Cortex of kidney (tissue), 1 donor: ENCODE results near the gene CENATAC.
"Not testable (repeated sequence)": the region's sequence is repeated elsewhere in the genome, so short reads cannot be mapped to it uniquely, and the experiment has no call there.

Experiments used
- DNase-seq: peaks from one replicate; lab custom pipeline; 2025; lab: John Stamatoyannopoulos, UW

Gene CENATAC

DNA sequence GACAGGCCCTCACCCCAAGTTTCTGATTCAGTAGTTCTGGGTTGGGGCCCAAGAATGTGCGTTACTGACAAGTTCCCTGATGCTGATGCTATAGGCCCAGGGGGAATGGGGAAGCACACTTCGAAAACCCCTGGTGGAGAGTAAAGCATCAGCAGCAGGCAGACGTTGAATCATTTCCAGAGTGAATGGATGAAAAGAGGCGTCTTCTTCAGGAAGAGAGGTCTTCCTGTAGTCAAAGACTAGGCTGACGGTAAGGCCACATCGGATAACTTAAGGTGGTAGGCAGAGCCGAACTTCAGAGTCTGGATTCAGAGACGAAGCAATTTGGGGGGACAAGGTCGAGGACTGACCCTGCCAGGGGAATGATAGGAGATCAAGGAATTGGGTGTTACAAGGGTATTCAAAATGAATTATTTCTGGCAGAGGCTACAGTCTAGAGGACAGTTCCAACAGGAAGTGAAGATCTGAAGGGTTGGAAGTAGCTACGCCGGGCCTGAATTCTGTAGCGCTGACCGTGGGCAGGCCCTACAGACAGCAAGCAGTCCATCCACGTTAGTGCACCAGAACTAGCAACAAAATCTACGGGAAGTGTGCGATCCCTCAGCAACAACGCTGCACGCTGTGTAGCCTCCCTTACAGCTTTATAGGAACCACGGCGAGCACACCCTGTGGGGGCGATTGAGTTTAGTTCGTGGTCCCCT lies 862 bp upstream of the CENATAC start:
- no peak for DNase-seq

DNA sequence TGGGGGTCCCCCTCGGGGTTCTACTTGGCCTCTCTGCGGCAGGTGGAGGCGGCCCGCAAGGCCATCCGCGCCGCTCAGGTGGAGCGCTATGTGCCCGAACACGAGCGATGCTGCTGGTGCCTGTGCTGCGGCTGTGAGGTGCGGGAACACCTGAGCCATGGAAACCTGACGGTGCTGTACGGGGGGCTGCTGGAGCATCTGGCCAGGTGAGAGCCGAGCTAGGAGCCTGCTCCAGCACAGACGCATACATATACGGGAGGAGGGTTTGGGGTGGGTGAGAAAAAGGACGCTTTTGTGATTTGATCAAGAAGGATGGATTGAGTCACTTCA lies 415 bp downstream of the CENATAC start:
- no peak for DNase-seq

DNA sequence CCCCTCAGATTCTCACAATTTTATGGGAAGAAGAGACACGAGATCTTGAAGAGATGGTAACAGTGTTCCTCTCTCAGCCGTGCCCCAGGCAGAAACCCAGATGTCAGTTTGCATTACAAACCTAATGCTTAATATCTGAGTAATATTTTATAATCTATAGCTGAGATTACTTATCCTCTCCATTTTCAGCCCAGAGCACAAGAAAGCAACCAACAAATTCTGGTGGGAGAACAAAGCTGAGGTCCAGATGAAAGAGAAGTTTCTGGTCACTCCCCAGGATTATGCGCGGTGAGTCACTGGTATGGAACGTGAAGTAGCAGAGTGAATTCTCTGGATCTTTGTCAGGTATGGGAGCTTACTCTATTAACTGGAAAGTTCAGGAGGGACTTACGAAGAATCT lies 884 bp downstream of the CENATAC start:
- DNase-seq = no peak

DNA sequence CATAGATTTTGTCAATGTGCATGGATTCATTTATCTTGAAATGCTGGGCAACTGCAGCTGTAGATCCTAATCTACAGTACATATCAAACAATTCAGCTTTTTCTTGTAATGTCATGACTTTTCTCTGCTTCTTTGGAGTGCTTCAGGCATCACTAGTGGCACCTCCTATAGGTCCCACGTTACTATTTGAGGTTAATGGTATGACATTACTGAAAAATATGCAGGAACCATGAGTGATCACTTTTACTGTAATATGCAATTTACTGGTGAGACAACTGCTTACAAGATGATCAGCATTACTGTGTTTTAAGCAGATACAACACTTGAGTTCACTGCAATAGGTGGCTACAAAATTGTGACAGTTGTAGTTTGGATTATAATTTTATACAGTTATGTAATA lies 3.0 kb downstream of the CENATAC start:
- no peak for DNase-seq

DNA sequence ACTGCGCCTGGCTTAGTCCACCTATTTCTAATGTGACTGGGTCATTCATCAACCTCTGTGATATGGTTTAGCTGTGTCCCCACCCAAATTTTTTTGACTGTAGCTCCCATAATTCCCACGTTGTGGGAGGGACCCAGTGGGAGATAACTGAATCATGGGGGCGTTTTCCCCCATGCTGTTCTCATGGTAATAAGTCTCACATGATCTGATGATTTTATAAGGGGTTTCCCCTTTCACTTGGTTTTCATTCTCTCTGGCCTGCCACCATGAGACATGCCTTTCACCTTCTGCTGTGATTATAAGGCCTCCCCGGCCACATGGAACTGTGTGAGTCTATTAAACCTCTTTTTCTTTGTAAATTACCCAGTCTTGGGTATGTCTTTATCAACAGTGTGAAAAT lies 8.7 kb downstream of the CENATAC start:
- DNase-seq = no peak

DNA sequence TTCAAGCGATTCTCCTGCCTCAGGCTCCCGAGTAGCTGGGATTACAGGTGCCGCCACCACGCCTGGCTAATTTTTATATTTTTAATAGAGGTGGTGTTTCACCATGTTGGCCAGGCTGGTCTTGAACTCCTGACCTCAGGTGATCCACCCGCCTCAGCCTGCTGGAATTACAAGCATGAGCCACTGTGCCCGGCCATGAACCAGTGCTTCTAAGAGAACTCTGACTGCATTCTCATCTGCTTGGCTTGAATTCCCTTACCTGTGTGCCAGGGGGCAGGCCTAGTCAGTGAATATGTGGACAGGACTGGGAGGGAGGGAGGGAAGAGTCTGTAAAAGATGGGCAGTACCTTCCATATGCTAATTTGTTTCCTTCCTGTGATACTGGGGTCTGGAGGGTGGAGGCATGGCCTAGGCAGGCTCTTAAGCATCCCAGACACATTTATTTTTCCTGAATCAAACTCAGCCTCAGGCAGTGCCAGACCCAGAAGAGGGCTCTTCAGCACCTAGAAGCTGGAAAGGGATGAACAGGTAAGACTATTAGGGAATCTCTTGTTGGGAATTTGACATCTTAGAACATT lies 13.6 kb downstream of the CENATAC start:
- DNase-seq = no peak

DNA sequence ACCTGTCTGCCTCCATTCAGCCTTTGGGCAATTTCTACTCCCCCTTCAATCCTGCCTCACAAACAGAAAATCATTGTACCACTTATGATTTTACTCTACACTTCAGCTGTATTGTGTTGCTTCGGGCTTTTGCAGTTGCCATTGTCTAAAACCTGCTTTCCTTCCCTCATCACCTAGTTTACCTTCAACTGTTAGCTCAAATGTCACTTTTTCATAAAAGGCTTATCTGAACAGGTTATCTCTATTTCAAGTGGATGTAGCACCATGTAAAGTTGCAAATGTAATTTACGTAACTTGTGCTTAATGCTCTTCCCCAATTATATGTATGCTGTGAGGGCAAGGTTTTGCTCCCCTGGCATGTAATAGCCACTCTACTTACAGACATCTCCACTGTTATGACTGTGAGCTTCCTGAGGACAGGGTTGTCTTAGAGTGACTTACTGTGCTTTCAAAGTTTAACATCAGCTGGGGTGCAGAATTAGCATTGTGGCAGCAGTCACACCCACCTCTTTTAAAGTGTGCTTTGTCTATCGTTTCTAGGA lies 14.8 kb downstream of the CENATAC start:
- no peak for DNase-seq

DNA sequence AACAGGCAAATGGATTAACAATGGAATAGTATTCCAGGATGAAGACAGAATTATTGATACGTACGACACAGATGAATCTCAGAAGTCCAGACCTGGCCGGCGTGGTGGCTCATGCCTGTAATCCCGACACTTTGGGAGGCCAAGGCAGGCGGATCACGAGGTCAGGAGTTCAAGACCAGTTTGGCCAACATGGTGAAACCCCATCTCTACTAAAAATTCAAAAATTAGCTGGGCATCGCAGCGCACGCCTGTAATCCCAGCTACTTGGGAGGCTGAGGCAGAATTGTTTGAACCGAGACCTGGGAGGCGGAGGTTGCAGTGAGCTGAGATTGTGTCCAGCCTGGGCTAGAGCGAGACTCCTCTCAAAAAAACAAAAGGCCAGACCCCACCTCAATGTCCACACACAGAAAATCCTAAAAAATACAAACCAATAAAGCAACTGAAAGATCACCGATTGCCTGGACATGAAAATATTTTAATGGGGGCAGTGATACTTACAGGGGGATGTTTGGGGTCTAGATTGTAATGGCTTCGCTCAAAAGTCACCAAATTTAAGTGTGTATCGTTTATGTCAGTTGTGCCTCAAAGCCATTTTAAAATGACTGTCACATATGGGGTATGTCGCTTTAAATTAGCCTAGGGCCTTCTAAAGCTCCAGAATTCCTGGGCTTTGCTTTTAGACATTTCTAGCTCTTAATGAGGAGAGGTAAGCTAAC lies 16.4 kb downstream of the CENATAC start:
- DNase-seq = no peak

DNA sequence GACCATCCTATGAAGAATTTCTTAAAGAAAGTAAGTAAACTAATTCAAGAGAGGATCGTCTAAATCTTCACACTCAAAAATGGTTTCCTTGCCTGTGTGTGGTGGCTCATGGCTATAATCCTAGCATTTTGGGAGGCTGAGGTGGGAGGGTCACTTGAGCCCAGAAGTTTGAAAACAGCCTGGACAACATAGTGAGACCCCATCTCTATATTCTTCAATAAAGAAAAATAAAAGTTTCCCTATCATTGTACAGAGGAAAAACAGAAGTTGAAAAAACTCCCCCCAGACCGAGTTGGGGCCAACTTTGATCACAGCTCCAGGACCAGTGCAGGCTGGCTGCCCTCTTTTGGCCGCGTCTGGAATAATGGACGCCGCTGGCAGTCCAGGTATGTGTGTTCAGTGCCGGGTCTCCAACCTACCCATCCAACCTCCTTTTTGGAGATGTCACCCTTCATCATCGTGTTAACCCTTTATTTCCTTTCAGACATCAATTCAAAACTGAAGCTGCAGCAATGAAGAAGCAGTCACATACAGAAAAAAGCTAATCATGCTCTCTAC lies 17.2 kb downstream of the CENATAC start:
- DNase-seq = no peak

DNA sequence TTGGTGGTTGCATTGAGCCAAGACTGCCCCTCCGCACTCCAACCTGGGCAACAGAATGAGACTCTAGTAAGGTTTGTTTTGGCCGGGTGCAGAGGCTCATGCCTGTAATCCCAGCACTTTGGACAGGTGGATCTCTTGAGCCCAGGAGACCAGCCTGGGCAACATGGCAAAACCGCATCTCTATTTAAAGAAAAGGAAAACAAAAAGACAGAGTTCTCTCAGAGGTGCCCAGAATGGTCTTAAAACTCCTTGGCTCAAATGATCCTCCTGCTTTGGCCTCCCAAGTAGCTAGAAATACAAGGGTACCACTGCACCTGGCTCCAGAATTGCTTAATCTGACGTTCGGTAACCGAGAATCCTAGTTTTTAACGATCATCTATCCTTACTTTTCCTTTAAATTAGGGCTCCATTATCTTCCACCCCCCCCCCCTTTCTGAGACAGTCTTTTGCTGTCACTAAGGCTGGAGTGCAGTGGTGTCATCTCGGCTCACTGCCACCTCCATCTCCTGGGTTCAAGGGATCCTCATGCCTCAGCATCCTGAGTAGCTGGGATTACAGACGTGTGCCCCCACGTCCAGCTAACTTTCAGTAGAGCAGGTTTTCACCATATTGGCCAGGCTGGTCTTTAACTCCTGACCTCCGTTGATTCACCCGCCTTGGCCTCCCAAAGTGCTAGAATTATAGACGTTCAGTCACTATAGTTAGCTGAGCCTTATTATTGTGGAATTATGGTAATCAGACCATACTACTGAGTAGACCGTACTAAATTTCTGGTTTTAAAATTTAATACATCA lies 18.5 kb downstream of the CENATAC start:
- DNase-seq = no peak

DNA sequence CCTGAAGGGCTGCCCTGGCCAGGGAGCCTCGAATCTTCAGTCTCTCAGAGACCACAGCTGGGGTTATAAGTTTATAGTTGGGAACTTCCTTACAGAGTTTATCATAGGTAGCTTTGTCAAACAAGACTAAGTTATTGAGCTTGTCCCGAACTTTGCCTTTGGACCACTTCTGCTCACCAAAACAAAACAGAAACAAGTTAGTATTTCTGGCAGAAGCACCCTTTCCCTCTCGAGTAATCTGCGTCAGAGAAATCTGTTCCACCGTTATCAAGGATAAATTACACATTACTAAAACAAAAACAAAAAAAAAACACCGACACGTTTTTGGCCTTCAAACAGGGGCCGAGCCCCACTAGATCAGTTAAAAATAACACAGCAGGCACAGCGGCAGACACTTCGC lies 19.4 kb downstream of the CENATAC start:
- not testable (repeated sequence) for DNase-seq

DNA sequence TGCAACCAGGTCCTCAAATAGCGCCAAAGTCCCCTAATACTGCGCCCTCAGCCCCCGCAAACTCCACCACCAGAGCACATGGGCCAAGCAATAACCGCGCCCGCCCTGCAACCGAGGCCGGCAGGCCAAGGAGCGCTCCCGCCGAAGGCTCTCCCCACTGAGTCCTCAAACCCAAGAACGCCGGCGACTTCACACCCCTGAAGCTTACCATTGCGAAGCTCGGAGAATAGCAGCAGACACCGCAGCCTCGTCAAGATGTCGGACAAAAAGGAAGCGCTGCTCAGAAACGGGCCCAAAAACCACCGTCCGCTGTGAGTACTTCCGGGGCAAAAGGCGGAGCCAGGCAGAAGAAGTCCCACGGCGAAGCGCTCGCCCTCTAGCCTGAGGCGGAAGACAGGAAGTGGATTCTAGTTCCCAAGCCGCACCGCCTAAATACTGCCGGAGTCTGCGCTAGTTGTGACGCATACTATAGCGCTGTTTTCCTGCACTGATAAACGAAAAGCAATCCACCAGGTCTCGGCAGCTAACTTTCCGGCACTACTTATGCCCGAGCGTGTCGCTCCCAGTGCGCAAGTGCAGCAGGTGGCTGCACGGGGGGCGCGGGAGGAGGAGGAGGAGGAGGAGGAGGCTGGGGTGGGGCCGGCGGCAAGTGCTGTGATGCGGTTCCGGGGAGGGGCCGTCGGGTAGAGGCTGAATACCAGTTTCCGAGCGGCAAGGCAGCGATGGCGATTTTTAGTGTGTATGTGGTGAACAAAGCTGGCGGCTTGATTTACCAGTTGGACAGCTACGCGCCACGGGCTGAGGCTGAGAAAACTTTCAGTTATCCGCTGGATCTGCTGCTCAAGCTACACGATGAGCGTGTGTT lies 20.4 kb downstream of the CENATAC start, which contains the start of the genes RPS25 and TRAPPC4:
RPS25 (minus strand) TSS at position 270 of the 865 bp plus-strand sequence; CDS start at position 211, 59 bp downstream.
TRAPPC4 (plus strand) TSS at position 693 of the 865 bp plus-strand sequence; CDS start at position 723, 30 bp downstream.
- DNase-seq = no peak

DNA sequence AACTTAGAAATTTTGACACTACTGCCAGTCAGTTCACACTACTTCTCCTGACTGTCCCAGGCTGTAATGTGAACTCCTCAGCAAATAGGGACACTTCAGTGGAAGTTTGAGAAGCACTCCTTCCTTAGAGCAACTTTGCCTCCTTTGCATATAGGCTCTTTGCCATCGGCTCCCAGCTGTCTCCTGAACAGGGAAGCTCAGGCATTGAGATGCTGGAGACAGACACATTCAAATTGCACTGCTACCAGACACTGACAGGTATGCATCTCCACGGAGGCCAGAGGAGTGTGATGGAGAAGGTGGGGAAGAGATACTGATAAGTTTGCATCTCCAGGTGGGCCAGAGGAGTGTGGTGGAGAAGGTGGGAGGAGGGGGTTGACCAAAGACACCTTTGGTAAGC lies 22.1 kb downstream of the CENATAC start:
- no peak for DNase-seq

DNA sequence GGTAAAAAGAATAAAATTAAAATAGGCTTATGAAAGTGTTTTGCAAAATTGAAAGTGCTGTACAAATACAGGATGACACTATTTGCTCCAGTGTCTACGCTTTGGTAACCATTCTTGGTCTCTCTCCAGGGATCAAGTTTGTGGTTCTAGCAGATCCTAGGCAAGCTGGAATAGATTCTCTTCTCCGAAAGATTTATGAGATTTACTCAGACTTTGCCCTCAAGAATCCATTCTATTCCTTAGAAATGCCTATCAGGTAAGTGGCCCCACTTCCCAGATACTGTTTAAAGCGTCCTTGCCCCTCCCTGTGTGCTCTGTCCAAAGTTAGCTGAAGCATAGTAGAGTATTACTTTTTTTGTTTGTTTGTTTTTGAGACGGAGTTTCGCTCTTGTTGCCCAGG lies 23.7 kb downstream of the CENATAC start:
- DNase-seq = no peak

DNA sequence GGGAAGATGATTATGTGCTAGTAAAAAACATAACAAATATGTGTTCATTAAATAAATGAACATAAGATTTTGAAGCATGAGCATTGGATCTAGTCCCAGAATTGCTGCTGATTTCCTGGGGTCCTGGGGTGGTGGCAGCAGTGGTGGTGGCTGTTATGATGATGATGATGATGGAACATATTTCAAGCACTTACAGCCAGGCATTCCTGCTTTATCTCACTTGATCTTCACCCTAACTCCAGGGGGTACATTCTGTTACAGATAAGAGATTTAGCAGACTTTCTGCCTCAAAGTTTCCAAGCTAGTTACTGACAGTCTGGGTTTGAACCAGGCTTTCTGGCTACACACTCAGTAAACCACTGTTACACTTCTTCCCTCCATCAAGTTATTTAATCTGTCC lies 25.8 kb downstream of the CENATAC start:
- no peak for DNase-seq

DNA sequence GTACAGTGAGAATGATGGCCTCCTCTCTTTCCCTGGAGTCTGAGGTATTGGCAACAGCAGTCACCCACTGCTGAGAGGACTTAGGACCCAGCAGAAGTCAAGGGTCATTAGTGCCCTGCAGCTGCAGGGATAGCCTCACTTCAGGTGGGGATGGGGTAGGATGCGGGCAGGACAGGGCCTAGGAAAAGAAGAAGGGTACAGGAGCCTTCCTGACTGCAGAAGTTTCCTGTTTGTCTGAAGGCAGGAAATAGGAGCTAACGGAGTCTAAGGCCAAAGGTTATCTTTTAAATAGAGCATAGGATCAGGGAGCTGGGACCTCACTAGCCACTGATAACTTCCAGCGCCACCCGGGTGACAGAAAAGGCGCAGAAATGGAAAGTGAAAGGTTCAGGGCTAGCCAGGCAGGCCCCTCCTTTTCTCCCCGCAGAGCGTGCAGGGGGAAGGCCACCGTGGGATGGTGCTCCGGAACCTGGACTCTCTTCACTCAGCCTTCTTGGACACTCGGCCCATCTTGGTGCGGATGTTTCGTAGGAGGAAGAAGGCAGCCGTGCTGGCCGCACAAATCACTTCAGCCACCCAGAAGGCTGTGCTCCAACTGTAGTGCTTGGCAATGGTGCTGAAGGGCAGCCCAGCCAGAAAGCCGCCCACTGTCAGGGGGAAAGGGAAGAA lies 26.6 kb downstream of the CENATAC start:
- DNase-seq = no peak

DNA sequence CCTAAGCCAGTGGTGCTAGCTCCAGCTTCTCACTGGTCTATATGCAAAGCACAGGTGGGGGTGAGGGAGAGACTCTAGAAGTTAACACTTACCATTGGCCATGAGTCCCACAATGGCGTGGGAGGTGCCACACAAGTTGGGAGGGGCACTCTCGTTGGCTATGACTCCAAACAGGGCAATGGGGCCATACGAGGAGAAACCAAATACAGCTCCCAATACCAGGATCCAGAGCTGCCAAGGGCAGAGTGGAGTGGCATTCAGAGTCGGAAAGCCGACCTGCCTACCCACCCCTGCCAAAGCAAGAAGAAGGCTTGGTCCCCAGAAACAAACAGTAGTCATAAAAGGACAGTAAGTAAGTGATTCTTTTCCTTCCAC lies 27.1 kb downstream of the CENATAC start:
- DNase-seq = no peak

DNA sequence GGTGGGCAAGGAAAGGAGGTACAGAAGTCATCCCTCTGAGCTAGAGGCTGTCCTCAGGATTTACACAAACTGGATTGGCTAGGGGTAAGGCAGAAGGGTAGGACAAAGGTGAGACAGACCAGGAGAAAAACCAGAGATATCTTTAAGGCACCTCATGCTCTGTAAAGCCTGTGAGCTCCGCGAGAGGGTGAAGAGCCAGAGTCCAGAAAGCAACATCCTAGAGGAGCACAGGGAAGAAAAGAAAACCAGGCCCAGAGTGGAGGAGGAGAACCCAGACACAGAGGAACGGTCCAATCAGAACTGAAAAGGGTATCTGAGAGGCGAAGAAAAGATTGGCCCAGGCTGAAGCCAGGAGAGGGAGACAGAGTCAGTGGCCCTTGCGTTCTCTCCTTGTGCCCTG lies 27.6 kb downstream of the CENATAC start:
- no peak for DNase-seq

DNA sequence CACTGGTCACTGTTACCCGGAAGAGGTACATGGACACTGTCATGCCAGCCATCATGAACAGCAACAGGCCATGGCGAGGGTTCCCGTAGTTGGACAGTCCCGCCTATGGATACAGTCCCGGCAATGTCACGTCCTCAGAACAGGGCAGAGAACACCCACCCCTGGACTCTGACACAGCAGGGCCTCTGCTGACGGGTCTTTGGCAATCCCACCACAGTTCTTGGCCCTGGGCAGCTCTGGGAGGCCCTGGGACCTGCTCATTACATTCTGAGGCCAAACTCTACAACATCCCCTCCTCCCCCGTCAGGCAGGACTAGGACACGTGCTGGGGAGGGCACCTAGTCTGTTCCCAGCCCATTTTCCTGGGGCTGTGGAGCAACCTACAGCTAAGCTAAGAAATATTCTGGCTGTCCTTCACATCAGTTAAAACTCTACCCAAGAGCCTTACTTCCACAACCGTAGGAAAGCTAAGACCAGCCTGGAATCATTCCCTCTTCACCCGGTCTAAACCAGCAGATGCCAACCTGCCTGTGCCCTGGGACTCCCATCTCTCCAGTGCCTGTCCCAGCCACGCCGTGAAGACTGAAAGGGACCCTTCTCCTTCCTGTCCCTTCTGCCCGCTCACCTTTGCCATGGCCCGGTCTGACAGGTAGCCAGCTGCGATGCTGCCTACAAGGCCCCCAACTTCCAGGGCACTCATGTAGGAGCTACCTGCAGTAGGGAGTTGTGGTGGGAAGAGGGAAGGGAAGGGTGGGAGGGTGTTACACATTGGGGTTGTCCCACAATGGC lies 28.2 kb downstream of the CENATAC start:
- no peak for DNase-seq

DNA sequence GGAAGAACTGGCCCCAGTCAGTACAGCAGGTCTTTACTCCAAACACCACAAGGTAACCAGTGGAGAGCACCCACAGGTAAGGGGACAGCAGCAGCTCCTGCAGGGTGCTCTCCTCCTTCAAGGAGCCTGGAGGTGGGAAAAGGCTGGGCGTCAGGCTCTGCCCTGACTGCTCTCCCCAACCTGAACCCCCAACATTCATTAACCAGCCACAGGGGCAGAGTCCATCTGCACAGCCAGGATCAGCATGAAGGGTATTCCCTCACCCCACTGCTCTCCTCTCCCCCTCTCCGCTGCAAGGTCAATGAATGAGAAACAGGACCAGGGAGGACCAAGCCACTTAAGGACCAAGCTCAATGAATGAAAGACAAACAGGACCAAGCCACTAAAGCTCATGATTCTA lies 29.0 kb downstream of the CENATAC start:
- no peak for DNase-seq
